RWPE2 (cell line): ENCODE data around the gene PNMT.

Source experiments
- ATAC-seq: fragments of 200-7000 bp; cut with Tn5 transposase; 3 replicates; pipeline ENCODE4 v1.9.1; 2021; ENCODE audit warnings: low read depth
- DNase-seq: peaks from one replicate; pipeline ENCODE4 v3.0.0-alpha.2; 2020; ENCODE audit warnings: low spot score
- H3K27ac ChIP-seq: fragments of 450-650 bp; 2 replicates; pipeline ENCODE4 v1.5.1; 2017; ENCODE audit warnings: mild to moderate bottlenecking; ENCODE audit not compliant: poor library complexity, severe bottlenecking
- H3K27me3 ChIP-seq: fragments of 250-450 bp; sonication (Bioruptor Pico); 2 replicates; pipeline ENCODE4 v1.5.1; 2021; ENCODE audit warnings: mild to moderate bottlenecking, moderate library complexity; ENCODE audit not compliant: insufficient read depth, poor library complexity, severe bottlenecking
- H3K36me3 ChIP-seq: fragments of 250-450 bp; sonication (Bioruptor Pico); 2 replicates; pipeline ENCODE4 v1.5.1; 2020; ENCODE audit warnings: low read depth, mild to moderate bottlenecking, moderate library complexity
- H3K4me1 ChIP-seq: fragments of 250-450 bp; sonication (Bioruptor Pico); 2 replicates; pipeline ENCODE4 v1.5.1; 2021; ENCODE audit warnings: mild to moderate bottlenecking, moderate library complexity; ENCODE audit not compliant: insufficient read depth, poor library complexity, severe bottlenecking
- H3K4me3 ChIP-seq: fragments of 250-450 bp; sonication (Bioruptor Pico); 2 replicates; pipeline ENCODE4 v1.5.1; 2021; ENCODE audit warnings: mild to moderate bottlenecking, moderate library complexity; ENCODE audit not compliant: severe bottlenecking
- H3K9me3 ChIP-seq: fragments of 250-450 bp; sonication (Bioruptor Pico); 2 replicates; pipeline ENCODE4 v1.5.1; 2021; ENCODE audit warnings: mild to moderate bottlenecking, moderate library complexity; ENCODE audit not compliant: severe bottlenecking
- TF ChIP-seq, protein P1 (sequence below): fragments of 450-650 bp; IDR thresholded peaks from one replicate; pipeline ENCODE4 v1.5.1; 2017; ENCODE audit warnings: mild to moderate bottlenecking, moderate library complexity; ENCODE audit not compliant: poor library complexity, severe bottlenecking

The PNMT gene

DNA sequence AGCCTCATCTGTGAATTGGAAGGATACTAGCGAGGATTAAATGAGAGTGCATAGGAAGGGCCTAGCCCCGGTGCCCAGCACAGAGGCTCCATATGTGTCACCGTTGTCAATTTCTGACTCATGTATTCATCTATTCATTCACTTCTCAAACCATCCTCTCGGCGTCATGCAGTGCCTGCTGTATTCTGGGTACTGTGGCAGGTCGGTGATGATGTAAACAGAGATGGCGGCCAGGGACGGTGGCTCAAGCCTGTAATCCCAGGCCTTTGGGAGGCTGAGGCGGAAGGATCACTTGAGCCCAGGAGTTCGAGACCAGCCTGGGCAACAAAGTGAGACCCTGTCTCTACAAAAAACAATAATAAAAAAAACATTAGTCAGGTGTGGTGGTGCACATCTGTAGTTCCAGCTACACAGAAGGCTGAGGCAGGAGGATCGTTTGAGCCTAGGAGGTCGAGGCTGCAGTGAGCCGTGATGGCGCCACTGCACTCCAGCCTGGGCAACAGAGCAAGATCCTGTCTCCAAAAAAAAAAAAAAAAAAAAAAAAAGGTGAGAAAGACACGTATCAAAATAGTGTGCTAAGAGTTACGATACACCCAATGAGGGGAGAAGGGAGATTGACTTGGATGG is 45.8 kb upstream of the PNMT start:
- H3K36me3 ChIP-seq: no peaks in the 10 kb centered on the region
- no peak for DNase-seq
- peaks cover 5% of the 10 kb centered on the region for H3K4me1 ChIP-seq
- no peak overlapping the region for H3K4me3 ChIP-seq
- H3K27ac ChIP-seq: no peak overlapping the region
- H3K27me3 ChIP-seq: peaks cover 10% of the 10 kb centered on the region
- TF ChIP-seq, protein P1, sequence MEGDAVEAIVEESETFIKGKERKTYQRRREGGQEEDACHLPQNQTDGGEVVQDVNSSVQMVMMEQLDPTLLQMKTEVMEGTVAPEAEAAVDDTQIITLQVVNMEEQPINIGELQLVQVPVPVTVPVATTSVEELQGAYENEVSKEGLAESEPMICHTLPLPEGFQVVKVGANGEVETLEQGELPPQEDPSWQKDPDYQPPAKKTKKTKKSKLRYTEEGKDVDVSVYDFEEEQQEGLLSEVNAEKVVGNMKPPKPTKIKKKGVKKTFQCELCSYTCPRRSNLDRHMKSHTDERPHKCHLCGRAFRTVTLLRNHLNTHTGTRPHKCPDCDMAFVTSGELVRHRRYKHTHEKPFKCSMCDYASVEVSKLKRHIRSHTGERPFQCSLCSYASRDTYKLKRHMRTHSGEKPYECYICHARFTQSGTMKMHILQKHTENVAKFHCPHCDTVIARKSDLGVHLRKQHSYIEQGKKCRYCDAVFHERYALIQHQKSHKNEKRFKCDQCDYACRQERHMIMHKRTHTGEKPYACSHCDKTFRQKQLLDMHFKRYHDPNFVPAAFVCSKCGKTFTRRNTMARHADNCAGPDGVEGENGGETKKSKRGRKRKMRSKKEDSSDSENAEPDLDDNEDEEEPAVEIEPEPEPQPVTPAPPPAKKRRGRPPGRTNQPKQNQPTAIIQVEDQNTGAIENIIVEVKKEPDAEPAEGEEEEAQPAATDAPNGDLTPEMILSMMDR: no peak
- H3K9me3 ChIP-seq: no peaks in the 10 kb centered on the region
- no peak for ATAC-seq

DNA sequence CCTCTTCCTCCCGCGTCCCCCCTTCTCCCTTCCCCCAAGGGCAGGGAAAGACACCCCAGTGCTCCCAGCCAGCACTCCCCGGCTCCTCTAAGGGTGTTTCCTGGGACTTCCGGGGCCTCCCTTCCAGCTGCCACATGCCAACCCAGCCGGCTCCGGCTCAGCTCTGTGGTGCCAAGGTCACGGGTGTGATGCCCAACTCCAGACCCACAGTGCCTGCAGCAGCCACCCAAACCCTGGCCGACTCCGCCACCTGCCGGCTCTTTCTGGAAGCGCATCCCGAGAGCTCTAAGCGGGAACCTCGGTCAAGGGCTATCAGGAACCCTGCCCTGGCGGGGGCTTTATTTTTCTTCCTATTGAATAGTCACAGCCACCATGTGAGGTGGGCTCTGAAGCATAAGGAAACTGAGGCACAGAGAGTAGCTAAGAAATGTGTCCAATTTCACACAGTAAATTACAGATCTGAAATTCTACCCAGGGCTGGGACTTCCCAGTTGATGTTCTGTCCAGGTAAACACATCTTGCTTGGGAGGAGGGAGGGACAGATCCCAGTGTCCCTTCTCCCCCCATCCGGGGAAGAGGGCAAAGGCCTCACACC is 44.8 kb upstream of the PNMT start:
- H3K27ac ChIP-seq: no peak overlapping the region
- H3K36me3 ChIP-seq: no peaks in the 10 kb centered on the region
- TF ChIP-seq, protein P1: peak; percentile 91
- no peaks in the 10 kb centered on the region for H3K9me3 ChIP-seq
- ATAC-seq: peak; percentile 63
- peaks cover 5% of the 10 kb centered on the region for H3K4me1 ChIP-seq
- no peak overlapping the region for H3K4me3 ChIP-seq
- DNase-seq: no peak
- H3K27me3 ChIP-seq: peaks cover 10% of the 10 kb centered on the region

- no peak overlapping the region for H3K27ac ChIP-seq
- peaks cover 5% of the 10 kb centered on the region for H3K4me1 ChIP-seq
- H3K9me3 ChIP-seq: no peaks in the 10 kb centered on the region
- peaks cover 10% of the 10 kb centered on the region for H3K27me3 ChIP-seq
- ATAC-seq (no peak), DNase-seq (no peak)
- TF ChIP-seq, protein P1: no peak
- no peak overlapping the region for H3K4me3 ChIP-seq
- H3K36me3 ChIP-seq: no peaks in the 10 kb centered on the region
Observed at GRCh38 chr17:39624313-39624712, 43.9 kb upstream of the PNMT start.

GRCh38 chr17:39625198-39625785 is 43.0 kb upstream of the PNMT start:
- DNase-seq (no peak), ATAC-seq (no peak)
- Histone ChIP-seq H3K4me1 (peaks cover 5% of the 10 kb centered on the region), H3K4me3 (no peak overlapping the region), H3K27ac (no peak overlapping the region), H3K36me3 (no peaks in the 10 kb centered on the region), H3K27me3 (peaks cover 10% of the 10 kb centered on the region), H3K9me3 (no peaks in the 10 kb centered on the region)
- TF ChIP-seq, protein P1: no peak
